Small intestine (tissue), 16 donors: ENCODE measurements around the gene BSDC1. TPM values are rescaled to one million over a fixed set of nuclear protein-coding genes. Genes with fewer than 3 reads are reported as not detected.
"Not testable (repeated sequence)": the region's sequence is repeated elsewhere in the genome, so short reads cannot be mapped to it uniquely, and the experiment has no call there.

Source experiments
- DNase-seq, 2 donors: peaks; one replicate each; pipeline versions ENCODE4 v3.0.0 to v3.0.0-alpha.2; 2013
- FAIRE-seq: peaks from 2 replicates; lab custom pipeline; 2012; peaks lifted over from hg19 to GRCh38; lab: Jason Lieb, UNC
- H3K27ac ChIP-seq, 3 donors: one replicate each; pipeline ENCODE4 v1.5.1; 2013; ENCODE audit warnings: low read length in 2 of 3, mild to moderate bottlenecking in 2 of 3, control low read depth in 1 of 3, inconsistent platforms in 1 of 3, low read depth in 1 of 3, moderate library complexity in 1 of 3
- H3K27me3 ChIP-seq, 3 donors: one replicate each; pipeline ENCODE4 v1.6.1; 2013; ENCODE audit warnings: low read length in 3 of 3, inconsistent platforms in 1 of 3; ENCODE audit not compliant: control insufficient read depth in 3 of 3, insufficient read depth in 3 of 3
- H3K36me3 ChIP-seq, 3 donors: one replicate each; pipeline ENCODE4 v1.6.1; 2013; ENCODE audit warnings: low read length in 3 of 3, inconsistent platforms in 1 of 3, low read depth in 1 of 3, mild to moderate bottlenecking in 1 of 3, moderate library complexity in 1 of 3; ENCODE audit not compliant: control insufficient read depth in 3 of 3, insufficient read depth in 2 of 3
- H3K4me1 ChIP-seq, 3 donors: one replicate each; pipeline ENCODE4 v1.6.1; 2013; ENCODE audit warnings: low read length in 2 of 3, inconsistent platforms in 1 of 3, low read depth in 1 of 3, mild to moderate bottlenecking in 1 of 3, moderate library complexity in 1 of 3; ENCODE audit not compliant: control insufficient read depth in 3 of 3, insufficient read depth in 2 of 3
- H3K4me3 ChIP-seq, 3 donors: one replicate each; pipeline ENCODE4 v1.5.1; 2013; ENCODE audit warnings: low read length in 3 of 3, control low read depth in 1 of 3, inconsistent platforms in 1 of 3, low read depth in 1 of 3, mild to moderate bottlenecking in 1 of 3, moderate library complexity in 1 of 3
- H3K9me3 ChIP-seq, 2 donors: one replicate each; pipeline ENCODE4 v1.6.1; 2013; ENCODE audit warnings: low read depth in 1 of 2, low read length in 1 of 2; ENCODE audit not compliant: control insufficient read depth in 2 of 2, insufficient read depth in 1 of 2
- WGBS, 3 donors: extraction: QIAGEN DNeasy Blood & Tissue Kit; methylation state at CpG; one replicate each; pipeline ENCODE4 v1.1.7; 2013; 5-methylcytosine and 5-hydroxymethylcytosine counted together
- long read RNA-seq, 10 donors: transcript quantifications; one replicate each; lab custom pipeline, GENCODE V29; 2026
- polyA plus RNA-seq, 4 donors: library from polyadenylated mRNA; stranded (reverse) in 3 of 4; unstranded in 1 of 4; fragments of 200-250 nt in 3 of 4; fragments of 120-200 nt in 1 of 4; gene quantifications; one replicate each; pipeline versions ENCODE4 v1.2.1 to v1.2.3, GENCODE V29; 2013
- donor health status: healthy with polysubstance abuse.
- donor health status: control.
- donor health status: control.
- donor health status: Bipolar disorder and iron deficiency.
- donor health status: healthy.

Gene BSDC1
- polyA plus RNA-seq = 10 to 100 TPM; 38.5 to 61.2 (median 39.4) TPM
- long read RNA-seq, donor 1 = 0 reads
- long read RNA-seq, donor 2, partial matches to known transcripts = 0 of 4 reads
- long read RNA-seq, donor 2, other reads (novel, unspliced or antisense) = 0 of 4 reads
- long read RNA-seq, donor 3, partial matches to known transcripts = 0 of 1 reads
- long read RNA-seq, donor 3, other reads (novel, unspliced or antisense) = 0 of 1 reads
- long read RNA-seq, donor 4, partial matches to known transcripts = 0 of 1 reads
- long read RNA-seq, donor 4, other reads (novel, unspliced or antisense) = 0 of 1 reads
- long read RNA-seq, donor 5, partial matches to known transcripts = 0 of 2 reads
- long read RNA-seq, donor 5, other reads (novel, unspliced or antisense) = 0 of 2 reads
- long read RNA-seq, donor 6, partial matches to known transcripts = 0 of 2 reads
- long read RNA-seq, donor 6, other reads (novel, unspliced or antisense) = 0 of 2 reads
- long read RNA-seq, donor 7 = 0 reads
- long read RNA-seq, donor 8 = 0 reads
- long read RNA-seq, donor 9, partial matches to known transcripts = 0 of 1 reads
- long read RNA-seq, donor 9, other reads (novel, unspliced or antisense) = 0 of 1 reads
- long read RNA-seq, donor 10, partial matches to known transcripts = 0 of 3 reads
- long read RNA-seq, donor 10, other reads (novel, unspliced or antisense) = 0 of 3 reads

- no peaks in the 10 kb centered on the region for H3K27me3 ChIP-seq
- FAIRE-seq (peak; percentile 82), DNase-seq (peak; percentile 99 to 100)
- no peaks in the 10 kb centered on the region for H3K9me3 ChIP-seq
- H3K27ac ChIP-seq = peak within 1 kb of the TSS; percentile 86 to 95 (median 87)
- H3K4me3 ChIP-seq = peak within 1 kb of the TSS; percentile 61 to 88 (median 81)
- peaks cover 0 to 14% (median 8%) of the 10 kb centered on the region in 3 donors for H3K4me1 ChIP-seq
- 0 to 1% (median 1%) methylated on average over 47 to 48 of the region's 48 CpGs for WGBS, 3 donors
- peaks cover 0 to 24% (median 10%) of the 10 kb centered on the region in 3 donors for H3K36me3 ChIP-seq
These were observed at the start of gene BSDC1 for GRCh38 chr1:32394141-32394889. Gene BSDC1, minus strand, starts transcription at chr1:32394441. Its CDS starts 27 bp downstream, at chr1:32394414.

GRCh38 chr1:32441467-32441866 lies 47.2 kb upstream of the BSDC1 start:
- not testable (repeated sequence) for H3K27ac ChIP-seq, H3K9me3 ChIP-seq, DNase-seq, H3K4me1 ChIP-seq, H3K4me3 ChIP-seq, H3K27me3 ChIP-seq, H3K36me3 ChIP-seq, FAIRE-seq
- whole genome bisulfite sequencing, 3 donors = 90 to 94% (median 93%) methylated on average over 10 of the region's 10 CpGs

- WGBS, 3 donors = 76 to 95% (median 93%) methylated on average over 4 of the region's 4 CpGs
- H3K27me3 ChIP-seq, H3K4me3 ChIP-seq, FAIRE-seq, H3K9me3 ChIP-seq, H3K36me3 ChIP-seq, H3K27ac ChIP-seq, H3K4me1 ChIP-seq, DNase-seq: not testable (repeated sequence)
These were observed 44.5 kb upstream of the BSDC1 start for GRCh38 chr1:32438777-32439176.

GRCh38 chr1:32438136-32438535 lies 43.9 kb upstream of the BSDC1 start:
- no peak for DNase-seq
- Histone ChIP-seq H3K4me1 (no peaks in the 10 kb centered on the region), H3K4me3 (no peak overlapping the region), H3K9me3 (peaks cover 0 to 5% of the 10 kb centered on the region in 2 donors), H3K27ac (no peak overlapping the region), H3K36me3 (no peaks in the 10 kb centered on the region), H3K27me3 (peaks cover 0 to 3% (median 0%) of the 10 kb centered on the region in 3 donors)
- WGBS, 3 donors = 25 to 57% (median 38%) methylated on average over 1 of the region's 1 CpG
- FAIRE-seq = no peak

- DNase-seq (no peak), FAIRE-seq (no peak)
- WGBS, 3 donors = 49 to 64% (median 50%) methylated on average over 4 of the region's 4 CpGs
- Histone ChIP-seq H3K4me1 (no peaks in the 10 kb centered on the region), H3K27me3 (peaks cover 0 to 13% (median 0%) of the 10 kb centered on the region in 3 donors), H3K4me3 (no peak overlapping the region), H3K27ac (no peak overlapping the region), H3K36me3 (no peaks in the 10 kb centered on the region), H3K9me3 (no peaks in the 10 kb centered on the region)
These were observed 37.6 kb upstream of the BSDC1 start for GRCh38 chr1:32431736-32432400.

GRCh38 chr1:32427264-32427963 lies 33.2 kb upstream of the BSDC1 start:
- no peaks in the 10 kb centered on the region for H3K4me1 ChIP-seq
- H3K27ac ChIP-seq = no peak overlapping the region
- peaks cover 0 to 33% (median 0%) of the 10 kb centered on the region in 3 donors for H3K27me3 ChIP-seq
- no peak for FAIRE-seq
- 62 to 71% (median 69%) methylated on average over 17 of the region's 17 CpGs for WGBS, 3 donors
- no peak for DNase-seq
- no peak overlapping the region for H3K4me3 ChIP-seq
- H3K9me3 ChIP-seq = no peaks in the 10 kb centered on the region
- no peaks in the 10 kb centered on the region for H3K36me3 ChIP-seq

GRCh38 chr1:32426489-32427255 lies 32.4 kb upstream of the BSDC1 start:
- H3K4me3 ChIP-seq = peak overlapping the region in 1 of 3 donors; percentile 4
- no peak for FAIRE-seq
- DNase-seq = peak in 1 of 2 donors; percentile 24
- H3K36me3 ChIP-seq = no peaks in the 10 kb centered on the region
- no peaks in the 10 kb centered on the region for H3K9me3 ChIP-seq
- peaks cover 0 to 33% (median 0%) of the 10 kb centered on the region in 3 donors for H3K27me3 ChIP-seq
- WGBS, 3 donors = 6 to 16% (median 11%) methylated on average over 35 to 36 of the region's 36 CpGs
- H3K4me1 ChIP-seq = no peaks in the 10 kb centered on the region
- H3K27ac ChIP-seq = no peak overlapping the region
